Esophagus squamous epithelium (tissue), 5 donors: ENCODE data around the gene DDX3X. TPM values are rescaled to one million over a fixed set of nuclear protein-coding genes. Genes with fewer than 3 reads are reported as not detected.

ENCODE experiments used
- DNase-seq: peaks from one replicate; lab custom pipeline; 2025; lab: John Stamatoyannopoulos, UW
- H3K27ac ChIP-seq, 4 donors: fragments of 200-600 bp; sonication (generic); one replicate each; pipeline ENCODE4 v1.5.1; 2016 to 2019; ENCODE audit warnings: mild to moderate bottlenecking in 1 of 4
- H3K27me3 ChIP-seq, 4 donors: fragments of 200-600 bp; sonication (generic); 1 replicate in 3 of 4; 2 replicates in 1 of 4; pipeline versions ENCODE4 v1.5.1 to v1.6.0; 2017 to 2021; ENCODE audit warnings: antibody characterized with exemption in 1 of 4
- H3K36me3 ChIP-seq, 3 donors: fragments of 200-600 bp; sonication (generic); one replicate each; pipeline ENCODE4 v1.5.1; 2016 to 2019
- H3K4me1 ChIP-seq, 3 donors: fragments of 200-600 bp; sonication (generic); one replicate each; pipeline ENCODE4 v1.5.1; 2017 to 2019
- H3K4me3 ChIP-seq, 4 donors: fragments of 200-600 bp; sonication (generic); 1 replicate in 3 of 4; 2 replicates in 1 of 4; pipeline ENCODE4 v1.5.1; 2016 to 2019; ENCODE audit warnings: mild to moderate bottlenecking in 2 of 4, moderate library complexity in 1 of 4
- H3K9me3 ChIP-seq, 3 donors: fragments of 200-600 bp; sonication (generic); one replicate each; pipeline ENCODE4 v1.5.1; 2016 to 2019
- CTCF ChIP-seq, 6 experiments: fragments of 450-650 bp in 4 of 6; fragments of 200-600 bp in 2 of 6; sonication (generic) in 2 of 6; IDR thresholded peaks; one replicate each; pipeline ENCODE4 v1.5.1; 2016 to 2019; ENCODE audit warnings: antibody characterized with exemption in 6 of 6, mild to moderate bottlenecking in 4 of 6, moderate library complexity in 4 of 6
- POLR2A ChIP-seq, 4 donors: fragments of 450-650 bp; IDR thresholded peaks; one replicate each; pipeline ENCODE4 v1.6.1; 2017; ENCODE audit warnings: antibody characterized with exemption in 4 of 4, mild to moderate bottlenecking in 4 of 4, moderate library complexity in 3 of 4
- WGBS, 2 donors: methylation state at CpG; one replicate each; pipeline ENCODE4 v1.1.5; 2018; 5-methylcytosine and 5-hydroxymethylcytosine counted together
- intact Hi-C: fragments of 100-400 bp; cut with DNase I; formaldehyde crosslinking; loops from one replicate; pipeline ENCODE4 v1.15.0; 2022
- total RNA-seq, 4 donors: library from RNA; depleted of rRNA; stranded (reverse); fragments of >200 nt; gene quantifications; one replicate each; pipeline ENCODE4 v1.1.0, GENCODE V29; 2016
- donor health status: DM: yes; HTN: yes; CAD: no.

DDX3X gene
- total RNA-seq, 4 donors from 2014 or later: 164 to 219 (median 214) TPM

GRCh38 chrX:41333003-41333743, 789 bp upstream of the DDX3X start:
- H3K27me3 ChIP-seq: no peaks in the 10 kb centered on the region
- peaks cover 3 to 30% (median 6%) of the 10 kb centered on the region in 3 donors for H3K4me1 ChIP-seq
- H3K4me3 ChIP-seq: peak overlapping the region; percentile 73 to 92 (median 84)
- peak; percentile 87 for DNase-seq
- no peaks in the 10 kb centered on the region for H3K9me3 ChIP-seq
- WGBS, 2 donors: 7% methylated on average over 22 of the region's 64 CpGs; no CpG with 5 or more reads in 1 of the 2 donors
- intact Hi-C loops: no loop called here
- peak overlapping the region; percentile 97 to 99 (median 98) for H3K27ac ChIP-seq
- no peaks in the 10 kb centered on the region for H3K36me3 ChIP-seq
- TF ChIP-seq POLR2A (IDR thresholded peaks at IDR 0.05) (peak in 2 of 4 donors; percentile 58 to 81), CTCF (IDR thresholded peaks at IDR 0.05) (no peak)

DNA sequence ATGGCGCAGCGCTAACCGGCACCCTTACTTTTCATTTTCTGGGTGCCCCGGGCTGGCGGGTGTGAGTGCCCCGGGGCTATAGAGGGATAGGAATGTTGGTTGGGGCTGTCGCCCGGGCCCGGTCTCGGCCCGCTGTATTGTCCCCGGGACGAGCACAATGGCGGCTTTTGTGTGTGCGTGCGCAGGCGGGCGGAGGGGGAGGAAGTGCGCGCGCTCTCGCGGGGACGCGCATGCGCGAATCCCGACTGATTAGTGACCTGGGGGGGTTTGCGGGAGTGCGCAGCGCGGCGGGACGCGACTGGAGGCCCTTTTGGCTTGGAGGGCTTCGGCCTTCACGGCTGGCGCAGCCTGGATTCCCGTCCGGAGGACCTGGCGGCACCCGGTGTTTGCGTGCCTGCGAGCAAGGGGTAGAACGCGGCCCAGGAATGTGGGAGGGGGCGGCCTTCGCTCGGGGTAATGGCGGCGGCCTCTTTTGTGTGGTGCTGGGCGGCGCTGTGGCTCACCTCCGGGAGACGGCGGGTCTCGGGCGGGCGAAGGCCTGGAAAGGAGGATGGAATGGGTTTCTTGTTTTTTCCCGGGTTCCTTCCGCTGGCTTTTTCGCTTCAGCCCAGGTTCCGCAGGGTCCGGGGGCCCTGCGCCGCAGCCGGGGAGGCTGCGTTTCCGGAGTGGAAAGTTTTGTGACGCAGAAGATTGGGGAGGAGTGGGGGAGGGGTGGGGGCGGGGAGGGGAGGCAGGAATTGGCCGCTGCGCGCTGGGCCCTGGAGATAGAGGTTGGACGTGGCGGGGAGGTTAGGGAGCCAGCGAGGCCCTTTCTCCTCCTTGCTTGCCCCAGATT, 618 bp downstream of the DDX3X start:
- peak in 1 of 4 donors; percentile 46 for TF ChIP-seq POLR2A (IDR thresholded peaks at IDR 0.05)
- TF ChIP-seq CTCF (IDR thresholded peaks at IDR 0.05): no peak
- peaks cover 0 to 13% (median 8%) of the 10 kb centered on the region in 3 donors for H3K36me3 ChIP-seq
- peaks cover 11 to 44% (median 20%) of the 10 kb centered on the region in 3 donors for H3K4me1 ChIP-seq
- peak overlapping the region; percentile 73 to 92 (median 84) for H3K4me3 ChIP-seq
- no peaks in the 10 kb centered on the region for H3K27me3 ChIP-seq
- intact Hi-C loops: no loop called here
- peak overlapping the region; percentile 97 to 99 (median 98) for H3K27ac ChIP-seq
- WGBS, 2 donors: 5% methylated on average over 16 of the region's 77 CpGs; no CpG with 5 or more reads in 1 of the 2 donors
- peak; percentile 79 for DNase-seq
- H3K9me3 ChIP-seq: no peaks in the 10 kb centered on the region

DNA sequence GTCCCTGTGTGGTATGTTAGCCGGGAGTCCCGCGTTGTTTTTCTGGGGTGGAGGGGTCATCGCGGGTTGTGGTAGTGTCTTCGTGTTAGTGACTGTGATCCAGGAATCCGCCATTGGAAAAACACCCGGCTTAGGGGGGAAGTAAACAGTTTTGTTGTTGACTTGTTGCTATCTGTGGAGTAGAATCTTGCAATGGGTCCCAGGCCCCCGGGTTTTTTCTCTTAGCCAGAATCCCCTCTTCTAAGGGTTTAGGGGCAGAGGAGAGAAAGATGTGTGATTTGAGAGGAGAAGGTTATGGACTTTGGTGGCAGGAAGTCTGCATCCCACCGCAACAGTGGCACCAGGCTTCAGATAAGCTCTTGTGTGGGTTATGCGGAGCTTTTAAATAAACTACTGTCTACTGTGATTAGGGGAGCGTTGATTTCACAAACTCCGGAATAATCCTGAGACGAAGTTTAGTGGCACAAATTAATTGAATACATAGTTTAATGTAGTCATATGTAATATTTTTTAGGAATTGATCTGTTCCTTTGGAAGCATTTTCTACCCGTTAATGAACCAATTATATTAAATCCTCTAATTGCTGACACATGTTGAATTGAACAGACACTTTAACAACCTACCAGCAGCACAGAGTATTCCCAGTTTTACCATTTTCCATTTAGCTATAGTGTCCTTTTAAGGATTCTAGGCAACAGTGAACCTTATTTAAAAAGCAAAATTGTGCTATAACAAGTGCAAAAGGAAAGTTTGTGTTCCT, 1.4 kb downstream of the DDX3X start:
- Histone ChIP-seq H3K4me3 (peak overlapping the region; percentile 73 to 92 (median 84)), H3K9me3 (no peaks in the 10 kb centered on the region), H3K27ac (peak overlapping the region; percentile 97 to 99 (median 98)), H3K4me1 (peaks cover 16 to 47% (median 26%) of the 10 kb centered on the region in 3 donors), H3K27me3 (no peaks in the 10 kb centered on the region), H3K36me3 (peaks cover 0 to 21% (median 9%) of the 10 kb centered on the region in 3 donors)
- intact Hi-C loops: no loop called here
- no peak for DNase-seq
- TF ChIP-seq CTCF (IDR thresholded peaks at IDR 0.05) (no peak), POLR2A (IDR thresholded peaks at IDR 0.05) (no peak)
- 0 to 11% methylated on average over 7 to 9 of the region's 15 CpGs for WGBS, 2 donors

DNA sequence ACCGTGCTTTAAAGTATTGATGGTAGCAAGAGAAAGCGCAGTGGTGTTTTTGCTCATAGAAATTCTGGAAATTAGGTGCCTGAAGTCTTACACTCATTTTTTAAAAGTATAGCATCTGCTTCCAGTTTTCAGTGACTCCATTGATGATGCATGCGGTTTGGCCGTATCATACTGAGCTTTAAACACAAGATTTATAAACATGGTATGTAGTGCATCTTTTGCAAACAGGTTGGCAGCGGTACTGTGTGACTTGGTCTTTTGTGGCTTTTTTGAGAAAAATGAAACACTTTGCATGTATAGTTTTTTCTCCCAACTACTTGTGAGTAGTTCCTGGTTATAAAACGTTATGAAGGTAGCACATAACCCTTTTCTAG, 2.0 kb downstream of the DDX3X start:
- Histone ChIP-seq H3K4me3 (peak overlapping the region; percentile 73 to 92 (median 84)), H3K27me3 (no peaks in the 10 kb centered on the region), H3K4me1 (peaks cover 16 to 47% (median 26%) of the 10 kb centered on the region in 3 donors), H3K27ac (peak overlapping the region; percentile 97 to 99 (median 98)), H3K9me3 (no peaks in the 10 kb centered on the region), H3K36me3 (peaks cover 0 to 26% (median 10%) of the 10 kb centered on the region in 3 donors)
- no peak for DNase-seq
- intact Hi-C loops: no loop called here
- 0 to 15% methylated on average over 4 to 6 of the region's 6 CpGs for WGBS, 2 donors
- TF ChIP-seq CTCF (IDR thresholded peaks at IDR 0.05) (no peak), POLR2A (IDR thresholded peaks at IDR 0.05) (no peak)
